ENCODE data around the gene OR3A1. TPM values are rescaled to one million over a fixed set of nuclear protein-coding genes. Genes with fewer than 3 reads are reported as not detected.
"Not testable (repeated sequence)": the region's sequence is repeated elsewhere in the genome, so short reads cannot be mapped to it uniquely, and the experiment has no call there.

Gene OR3A1, protein sequence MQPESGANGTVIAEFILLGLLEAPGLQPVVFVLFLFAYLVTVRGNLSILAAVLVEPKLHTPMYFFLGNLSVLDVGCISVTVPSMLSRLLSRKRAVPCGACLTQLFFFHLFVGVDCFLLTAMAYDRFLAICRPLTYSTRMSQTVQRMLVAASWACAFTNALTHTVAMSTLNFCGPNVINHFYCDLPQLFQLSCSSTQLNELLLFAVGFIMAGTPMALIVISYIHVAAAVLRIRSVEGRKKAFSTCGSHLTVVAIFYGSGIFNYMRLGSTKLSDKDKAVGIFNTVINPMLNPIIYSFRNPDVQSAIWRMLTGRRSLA
- total RNA-seq (0.42 TPM), polyA plus RNA-seq (under 1 TPM in 3 of 4 donors, not detected in 1; 0.13 to 0.56 (median 0.38) TPM)

DNA sequence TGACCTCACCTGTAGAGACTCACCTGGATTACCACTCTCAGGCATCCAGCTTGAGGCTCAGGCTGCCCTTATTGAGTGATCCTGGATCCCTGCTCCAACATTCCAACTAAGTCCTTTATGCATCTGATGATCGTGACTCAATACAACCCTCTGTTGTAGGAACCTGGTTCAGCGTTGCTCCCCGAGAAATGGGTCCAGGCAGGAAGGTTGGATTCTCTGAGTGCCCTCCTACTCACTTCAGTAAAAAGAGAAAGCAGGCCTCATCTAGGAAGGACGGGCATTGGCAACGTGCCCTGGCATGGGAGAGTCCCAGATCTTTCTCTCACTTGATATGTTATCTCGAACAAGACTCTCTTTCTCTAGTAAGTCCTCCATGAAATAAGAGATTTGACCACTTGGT is at the start of gene OR3A1:
Gene OR3A1 (minus strand): TSS at position 101 of the 400 bp plus-strand sequence. CDS start 5,778 bp downstream, outside the sequence.
- Histone ChIP-seq H3K27ac (ENCODE audit: insufficient read depth, low read length, poor library complexity, severe bottlenecking) (no peak within 1 kb of the TSS), H3K36me3 (ENCODE audit: control insufficient read depth, insufficient read depth, low read length) (no peaks in the 10 kb centered on the region), H3K4me3 (ENCODE audit: low read depth, low read length) (no peak within 1 kb of the TSS), H3K27me3 (ENCODE audit: control insufficient read depth, insufficient read depth, low read length) (no peaks in the 10 kb centered on the region), H3K4me1 (ENCODE audit: control insufficient read depth, insufficient read depth, low read length, poor library complexity, severe bottlenecking) (no peaks in the 10 kb centered on the region), H3K9me3 (ENCODE audit: control insufficient read depth in 2 of 2, low read length in 2 of 2) (peaks cover 0 to 2% of the 10 kb centered on the region in 2 experiments)
- no peak for DNase-seq
- Mint-ChIP-seq H3K27ac (peak within 1 kb of the TSS in 1 of 3 donors; percentile 3), H3K9me3 (peaks cover 0 to 4% (median 1%) of the 10 kb centered on the region in 7 donors), H3K27me3 (peaks cover 10% of the 10 kb centered on the region), H3K4me1 (no peaks in the 10 kb centered on the region), H3K4me3 (no peak within 1 kb of the TSS), H3K36me3 (no peaks in the 10 kb centered on the region)
- no peak for ATAC-seq (ENCODE audit: low read depth in 2 of 2)

DNA sequence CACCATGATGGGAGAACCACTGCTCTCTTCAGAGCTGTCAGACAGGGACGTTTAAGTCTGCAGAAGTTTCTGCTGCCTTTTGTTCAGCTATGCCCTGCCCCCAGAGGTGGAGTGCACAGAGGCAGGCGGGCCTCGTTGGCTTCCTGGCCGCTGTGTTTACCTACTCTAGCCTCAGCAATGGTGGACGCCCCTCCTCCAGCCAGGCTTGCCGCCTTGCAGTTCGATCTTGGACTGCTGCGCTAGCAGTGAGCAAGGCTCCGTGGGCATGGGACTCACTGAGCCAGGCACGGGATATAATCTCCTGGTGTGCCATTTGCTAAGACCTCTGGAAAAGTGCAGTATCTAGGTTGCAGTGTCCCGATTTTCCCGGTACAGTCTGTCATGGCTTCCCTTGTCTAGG is 44.6 kb upstream of the OR3A1 start:
- H3K27ac Mint-ChIP-seq, result not testable (repeated sequence)
- H3K9me3 Mint-ChIP-seq, result peaks cover 0 to 27% (median 5%) of the 10 kb centered on the region in 7 donors

GRCh38 chr17:3335876-3336275 is 37.7 kb upstream of the OR3A1 start:
- no peaks in the 10 kb centered on the region for H3K36me3 ChIP-seq (ENCODE audit: control insufficient read depth, insufficient read depth, low read length)
- H3K4me3 ChIP-seq (ENCODE audit: low read depth, low read length), result no peak overlapping the region
- DNase-seq, result no peak
- Mint-ChIP-seq H3K4me1 (no peaks in the 10 kb centered on the region), H3K4me3 (no peak overlapping the region), H3K9me3 (peaks cover 0 to 14% (median 3%) of the 10 kb centered on the region in 7 donors), H3K27me3 (peaks cover 21% of the 10 kb centered on the region), H3K27ac (no peak overlapping the region), H3K36me3 (no peaks in the 10 kb centered on the region)
- H3K27ac ChIP-seq (ENCODE audit: insufficient read depth, low read length, poor library complexity, severe bottlenecking), result no peak overlapping the region
- no peaks in the 10 kb centered on the region for H3K4me1 ChIP-seq (ENCODE audit: control insufficient read depth, insufficient read depth, low read length, poor library complexity, severe bottlenecking)
- H3K27me3 ChIP-seq (ENCODE audit: control insufficient read depth, insufficient read depth, low read length), result peaks cover 4% of the 10 kb centered on the region
- H3K9me3 ChIP-seq (ENCODE audit: control insufficient read depth in 2 of 2, low read length in 2 of 2), result no peaks in the 10 kb centered on the region
- ATAC-seq (ENCODE audit: low read depth in 2 of 2), result no peak

More for the DNA sequence above, 44.6 kb upstream of the OR3A1 start:
- not testable (repeated sequence) for DNase-seq; H3K36me3 ChIP-seq (ENCODE audit: control insufficient read depth, insufficient read depth, low read length); H3K4me1 ChIP-seq (ENCODE audit: control insufficient read depth, insufficient read depth, low read length, poor library complexity, severe bottlenecking); H3K27me3 ChIP-seq (ENCODE audit: control insufficient read depth, insufficient read depth, low read length); H3K36me3 Mint-ChIP-seq; H3K27ac ChIP-seq (ENCODE audit: insufficient read depth, low read length, poor library complexity, severe bottlenecking); H3K4me1 Mint-ChIP-seq; H3K4me3 ChIP-seq (ENCODE audit: low read depth, low read length); ATAC-seq (ENCODE audit: low read depth in 2 of 2); H3K4me3 Mint-ChIP-seq
- H3K9me3 ChIP-seq (ENCODE audit: control insufficient read depth in 2 of 2, low read length in 2 of 2), result peaks cover 4 to 11% of the 10 kb centered on the region in 2 experiments
- peaks cover 16% of the 10 kb centered on the region for H3K27me3 Mint-ChIP-seq

GRCh38 chr17:3318336-3318735 is 20.2 kb upstream of the OR3A1 start:
- ATAC-seq (ENCODE audit: low read depth in 2 of 2), result no peak
- Mint-ChIP-seq H3K4me1 (no peaks in the 10 kb centered on the region), H3K27me3 (peaks cover 5% of the 10 kb centered on the region), H3K27ac (no peak overlapping the region), H3K4me3 (no peak overlapping the region), H3K36me3 (no peaks in the 10 kb centered on the region), H3K9me3 (peaks cover 0 to 4% (median 3%) of the 10 kb centered on the region in 7 donors)
- Histone ChIP-seq H3K27ac (ENCODE audit: insufficient read depth, low read length, poor library complexity, severe bottlenecking) (no peak overlapping the region), H3K4me3 (ENCODE audit: low read depth, low read length) (no peak overlapping the region), H3K36me3 (ENCODE audit: control insufficient read depth, insufficient read depth, low read length) (no peaks in the 10 kb centered on the region), H3K4me1 (ENCODE audit: control insufficient read depth, insufficient read depth, low read length, poor library complexity, severe bottlenecking) (no peaks in the 10 kb centered on the region), H3K27me3 (ENCODE audit: control insufficient read depth, insufficient read depth, low read length) (no peaks in the 10 kb centered on the region), H3K9me3 (ENCODE audit: control insufficient read depth in 2 of 2, low read length in 2 of 2) (peaks cover 0 to 3% of the 10 kb centered on the region in 2 experiments)
- DNase-seq, result no peak

DNA sequence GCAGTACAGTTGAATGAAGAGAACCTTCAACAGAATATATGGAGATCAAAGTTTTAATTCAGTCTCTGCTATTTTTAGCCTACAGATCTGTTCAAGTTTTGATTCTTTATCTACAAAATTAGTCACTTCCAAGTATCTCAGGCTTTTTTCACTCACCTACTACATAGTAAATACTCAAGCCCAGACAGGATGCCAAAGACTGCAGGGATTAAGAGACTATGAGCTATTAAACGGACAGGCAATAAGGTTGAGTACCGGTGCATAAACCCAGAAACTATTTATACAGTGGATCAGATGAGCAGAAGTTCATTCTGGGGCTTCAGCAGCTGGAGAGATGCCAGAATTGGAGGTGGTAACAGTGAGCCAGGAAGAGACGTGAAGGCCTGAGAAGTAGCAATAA is 18.7 kb upstream of the OR3A1 start:
- H3K27ac Mint-ChIP-seq, result peak overlapping the region in 1 of 3 donors; percentile 81
- H3K9me3 Mint-ChIP-seq, result peaks cover 0 to 4% (median 0%) of the 10 kb centered on the region in 7 donors
- Histone ChIP-seq H3K9me3 (ENCODE audit: control insufficient read depth in 2 of 2, low read length in 2 of 2) (peaks cover 0 to 3% of the 10 kb centered on the region in 2 experiments), H3K36me3 (ENCODE audit: control insufficient read depth, insufficient read depth, low read length) (no peaks in the 10 kb centered on the region), H3K4me3 (ENCODE audit: low read depth, low read length) (no peak overlapping the region), H3K27me3 (ENCODE audit: control insufficient read depth, insufficient read depth, low read length) (no peaks in the 10 kb centered on the region), H3K4me1 (ENCODE audit: control insufficient read depth, insufficient read depth, low read length, poor library complexity, severe bottlenecking) (no peaks in the 10 kb centered on the region), H3K27ac (ENCODE audit: insufficient read depth, low read length, poor library complexity, severe bottlenecking) (no peak overlapping the region)
- peaks cover 5% of the 10 kb centered on the region for H3K27me3 Mint-ChIP-seq
- no peak for ATAC-seq (ENCODE audit: low read depth in 2 of 2)
- no peaks in the 10 kb centered on the region for H3K4me1 Mint-ChIP-seq
- H3K4me3 Mint-ChIP-seq, result no peak overlapping the region
- no peaks in the 10 kb centered on the region for H3K36me3 Mint-ChIP-seq
- DNase-seq, result no peak

GRCh38 chr17:3308603-3309002 is 10.4 kb upstream of the OR3A1 start:
- Histone ChIP-seq H3K9me3 (ENCODE audit: control insufficient read depth in 2 of 2, low read length in 2 of 2) (no peaks in the 10 kb centered on the region), H3K4me3 (ENCODE audit: low read depth, low read length) (no peak overlapping the region), H3K4me1 (ENCODE audit: control insufficient read depth, insufficient read depth, low read length, poor library complexity, severe bottlenecking) (no peaks in the 10 kb centered on the region), H3K36me3 (ENCODE audit: control insufficient read depth, insufficient read depth, low read length) (no peaks in the 10 kb centered on the region), H3K27me3 (ENCODE audit: control insufficient read depth, insufficient read depth, low read length) (no peaks in the 10 kb centered on the region), H3K27ac (ENCODE audit: insufficient read depth, low read length, poor library complexity, severe bottlenecking) (no peak overlapping the region)
- Mint-ChIP-seq H3K4me1 (no peaks in the 10 kb centered on the region), H3K36me3 (no peaks in the 10 kb centered on the region), H3K9me3 (no peaks in the 10 kb centered on the region), H3K27me3 (peaks cover 4% of the 10 kb centered on the region), H3K27ac (no peak overlapping the region), H3K4me3 (no peak overlapping the region)
- ATAC-seq (ENCODE audit: low read depth in 2 of 2), result no peak
- no peak for DNase-seq

- H3K4me1 Mint-ChIP-seq, result no peaks in the 10 kb centered on the region
- DNase-seq (no peak), ATAC-seq (ENCODE audit: low read depth in 2 of 2) (no peak)
- no peak overlapping the region for H3K4me3 Mint-ChIP-seq
- peaks cover 4% of the 10 kb centered on the region for H3K36me3 Mint-ChIP-seq
- Histone ChIP-seq H3K27me3 (ENCODE audit: control insufficient read depth, insufficient read depth, low read length) (peaks cover 2% of the 10 kb centered on the region), H3K27ac (ENCODE audit: insufficient read depth, low read length, poor library complexity, severe bottlenecking) (no peak overlapping the region), H3K4me3 (ENCODE audit: low read depth, low read length) (no peak overlapping the region), H3K4me1 (ENCODE audit: control insufficient read depth, insufficient read depth, low read length, poor library complexity, severe bottlenecking) (no peaks in the 10 kb centered on the region), H3K9me3 (ENCODE audit: control insufficient read depth in 2 of 2, low read length in 2 of 2) (peaks cover 0 to 2% of the 10 kb centered on the region in 2 experiments), H3K36me3 (ENCODE audit: control insufficient read depth, insufficient read depth, low read length) (no peaks in the 10 kb centered on the region)
- no peak overlapping the region for H3K27ac Mint-ChIP-seq
- peaks cover 0 to 6% (median 1%) of the 10 kb centered on the region in 7 donors for H3K9me3 Mint-ChIP-seq
- H3K27me3 Mint-ChIP-seq, result peaks cover 14% of the 10 kb centered on the region
Observed at GRCh38 chr17:3295632-3296031, 2.5 kb downstream of the OR3A1 start.

DNA sequence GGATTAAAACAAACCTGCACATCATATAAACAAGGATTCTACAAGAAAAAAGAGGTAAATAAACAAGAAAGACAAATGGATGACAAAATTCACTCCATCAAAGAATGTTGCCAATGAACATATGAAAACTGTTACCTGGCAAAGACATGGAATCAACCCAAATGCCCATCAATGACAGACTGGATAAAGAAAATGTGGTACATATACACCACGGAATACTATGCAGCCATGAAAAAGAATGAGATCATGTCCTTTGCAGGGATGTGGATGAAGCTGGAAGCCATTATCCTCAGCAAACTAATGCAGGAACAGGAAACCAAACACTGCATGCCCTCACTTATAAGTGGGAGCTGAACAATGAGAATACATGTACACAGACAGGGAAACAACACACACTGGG is 4.6 kb downstream of the OR3A1 start:
- H3K27ac ChIP-seq (ENCODE audit: insufficient read depth, low read length, poor library complexity, severe bottlenecking); H3K36me3 ChIP-seq (ENCODE audit: control insufficient read depth, insufficient read depth, low read length); H3K9me3 ChIP-seq (ENCODE audit: control insufficient read depth in 2 of 2, low read length in 2 of 2); H3K9me3 Mint-ChIP-seq; H3K27me3 ChIP-seq (ENCODE audit: control insufficient read depth, insufficient read depth, low read length); ATAC-seq (ENCODE audit: low read depth in 2 of 2); H3K4me1 ChIP-seq (ENCODE audit: control insufficient read depth, insufficient read depth, low read length, poor library complexity, severe bottlenecking); H3K4me3 ChIP-seq (ENCODE audit: low read depth, low read length); DNase-seq; H3K36me3 Mint-ChIP-seq; H3K4me3 Mint-ChIP-seq; H3K4me1 Mint-ChIP-seq; H3K27ac Mint-ChIP-seq: not testable (repeated sequence)
- H3K27me3 Mint-ChIP-seq, result peaks cover 25% of the 10 kb centered on the region
